Measurements from ENCODE around the gene WNT9A.

WNT9A gene

GRCh38 chr1:227894831-227895451 is 52.8 kb downstream of the WNT9A start:
- no peak for DNase-seq

DNA sequence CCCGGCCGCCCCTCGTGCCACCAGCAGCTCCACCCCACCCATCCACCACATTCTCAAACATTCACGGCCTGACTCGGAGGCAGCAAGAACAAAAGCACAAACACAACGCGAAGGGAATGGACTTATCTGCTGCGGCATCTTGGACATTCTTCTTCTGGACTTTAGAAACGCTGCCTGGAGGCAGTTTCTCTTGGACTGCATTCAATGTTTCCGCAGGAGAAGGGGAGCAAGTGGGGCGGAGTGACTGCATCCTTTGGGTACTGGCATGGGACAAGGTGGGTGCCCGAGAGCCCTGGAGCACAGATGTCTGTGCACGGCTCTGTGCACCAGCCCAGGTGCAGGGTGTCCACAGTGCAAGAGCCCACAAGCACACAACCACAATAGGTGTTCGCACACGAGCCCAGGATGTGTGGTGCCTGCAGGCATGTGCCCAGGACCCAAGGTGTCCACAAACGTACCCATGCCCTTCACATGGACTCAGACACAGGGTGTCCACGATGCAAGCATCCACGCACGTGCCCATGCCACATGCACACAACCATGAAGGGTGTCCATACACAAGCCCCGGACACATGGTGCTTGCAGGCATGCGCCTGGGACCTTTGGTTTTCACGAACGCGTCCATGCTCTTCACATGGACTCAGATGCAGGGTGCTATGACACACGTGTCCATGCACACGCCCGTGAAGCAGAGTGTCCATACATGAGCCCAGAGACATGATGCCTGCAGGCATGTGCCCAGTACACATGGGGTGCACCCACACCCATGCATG is 53.6 kb downstream of the WNT9A start:
- DNase-seq: no peak

DNA sequence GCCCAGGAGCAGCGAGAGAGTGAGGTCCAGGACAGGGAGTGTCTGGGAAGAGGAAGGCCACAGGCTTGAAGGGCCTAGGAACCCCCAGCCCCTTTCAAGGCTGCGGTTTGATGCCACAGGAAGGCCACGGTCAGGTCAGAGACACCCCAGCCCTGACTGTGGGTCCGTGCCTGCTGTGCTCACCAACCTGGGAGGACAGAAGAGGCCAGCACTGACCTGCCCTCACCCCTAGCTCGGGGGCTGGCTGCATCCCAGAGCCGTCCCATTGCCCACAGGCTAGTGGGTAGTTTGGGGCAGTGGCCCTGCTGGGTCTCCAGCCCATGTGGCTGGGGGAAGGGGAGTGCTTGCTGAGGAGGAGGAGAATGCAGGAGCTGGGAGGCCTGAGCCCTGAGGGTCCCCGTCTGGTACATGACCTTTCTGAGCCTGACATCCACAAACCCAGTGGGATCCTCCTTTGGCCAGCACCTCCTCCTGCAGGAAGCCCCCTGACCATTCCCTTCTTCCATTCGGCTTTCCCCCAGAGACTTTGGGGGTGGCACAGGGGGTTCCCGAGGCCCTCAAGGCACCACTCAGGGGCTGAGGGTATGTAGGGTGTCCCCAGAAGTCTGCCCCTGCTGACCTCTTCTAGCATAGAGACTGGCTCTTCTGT is 54.3 kb downstream of the WNT9A start:
- no peak for DNase-seq

- DNase-seq: no peak
Measured at GRCh38 chr1:227892489-227893299, 55.0 kb downstream of the WNT9A start.

- no peak for DNase-seq
Measured at GRCh38 chr1:227891955-227892488, 55.7 kb downstream of the WNT9A start.

GRCh38 chr1:227891223-227891954 is 56.3 kb downstream of the WNT9A start:
- no peak for DNase-seq

DNA sequence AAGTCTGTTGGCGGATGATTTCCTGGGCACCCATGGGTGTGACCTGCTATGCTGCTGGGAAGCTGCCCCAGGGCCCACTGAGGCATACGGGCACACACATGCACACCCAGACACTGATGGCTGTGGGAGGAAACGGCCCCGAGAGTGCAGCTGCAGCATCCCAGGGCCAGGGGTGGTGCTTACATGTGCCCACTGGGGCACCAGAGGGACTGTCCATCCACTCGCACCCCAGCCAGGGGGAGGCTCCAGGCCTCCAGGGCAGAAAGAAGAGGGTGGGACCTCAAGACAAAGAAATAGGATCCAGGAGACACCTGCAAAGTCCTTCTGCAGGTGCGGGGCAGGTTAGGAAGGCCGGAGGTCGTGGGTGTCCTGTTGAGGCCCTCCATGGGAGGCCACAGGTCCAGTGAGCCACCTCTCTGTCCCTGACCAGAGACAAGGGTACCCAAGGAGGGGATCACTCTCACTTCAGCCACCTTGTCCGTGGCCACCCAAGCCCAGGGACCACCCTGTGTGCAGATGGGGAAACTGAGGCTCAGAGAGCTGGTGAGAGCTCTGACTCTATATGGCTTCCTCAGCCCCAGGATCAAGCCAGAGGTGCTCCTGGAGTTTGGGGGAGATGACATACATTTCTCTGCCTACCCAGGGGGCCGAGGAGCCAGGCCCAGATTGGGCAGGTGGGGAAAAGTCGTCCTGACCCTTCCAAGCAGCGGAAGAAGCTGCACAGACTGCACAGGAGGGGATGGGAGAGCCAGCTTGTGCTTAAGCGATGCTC is 57.1 kb downstream of the WNT9A start:
- no peak for DNase-seq

DNA sequence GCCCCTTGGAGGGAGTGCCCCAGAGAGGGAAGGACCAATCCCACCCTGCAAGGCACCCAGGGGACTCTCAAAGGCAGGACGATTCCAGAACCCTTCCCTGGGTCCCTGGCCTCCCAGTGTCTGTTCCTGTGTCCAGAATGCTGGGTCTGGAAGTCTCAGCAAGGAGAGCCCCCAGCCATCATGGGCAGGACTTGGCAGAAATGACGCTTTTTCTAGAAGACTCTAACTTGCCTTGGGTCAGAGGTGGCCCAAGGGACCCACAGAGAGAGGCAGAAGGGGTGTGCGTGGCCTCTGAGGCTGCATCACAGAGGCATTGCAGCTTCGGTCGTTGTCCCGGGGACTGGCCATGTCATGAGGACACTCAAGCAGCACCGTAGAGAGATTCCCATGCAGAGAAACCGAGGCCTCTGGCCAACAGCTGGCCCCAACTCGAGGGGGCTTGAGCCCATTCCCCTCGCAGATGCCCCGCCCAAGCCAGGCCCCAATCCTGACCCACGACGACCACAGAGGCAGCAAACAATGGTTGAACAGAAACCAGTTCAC is 57.8 kb downstream of the WNT9A start:
- DNase-seq: no peak

- DNase-seq: no peak
Measured at GRCh38 chr1:227889047-227889862, 58.5 kb downstream of the WNT9A start.

DNA sequence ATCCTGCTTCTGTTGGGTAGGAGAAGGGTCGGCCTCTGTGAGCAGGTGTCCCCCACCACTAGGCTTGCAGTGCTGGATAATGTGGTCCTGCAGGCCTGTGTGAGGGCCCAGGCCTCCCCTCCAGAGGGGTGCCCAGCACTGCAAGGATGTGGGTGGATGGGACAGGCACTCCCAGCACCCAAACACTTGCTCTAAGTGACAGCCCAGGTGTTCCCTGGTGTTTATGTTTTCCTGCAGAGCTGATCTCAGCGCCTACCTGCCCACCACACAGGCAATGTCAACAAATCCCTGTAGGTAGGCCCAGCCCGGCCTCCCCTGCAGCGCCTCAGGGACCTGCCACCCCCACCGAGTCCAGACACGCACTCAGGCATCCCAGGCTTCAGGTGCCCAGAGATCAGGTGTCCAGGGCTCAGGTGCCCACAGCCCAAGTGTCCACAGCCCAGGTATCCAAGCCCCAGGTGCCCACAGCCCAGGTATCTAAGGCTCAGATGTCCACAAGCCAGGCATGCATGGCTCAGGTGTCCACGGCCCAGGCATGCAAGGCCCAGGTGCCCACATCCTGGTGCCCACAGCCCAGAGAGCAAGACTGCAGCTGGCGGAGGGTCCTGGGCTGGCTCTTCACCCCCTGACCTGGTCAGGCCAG is 59.2 kb downstream of the WNT9A start:
- DNase-seq: no peak

DNA sequence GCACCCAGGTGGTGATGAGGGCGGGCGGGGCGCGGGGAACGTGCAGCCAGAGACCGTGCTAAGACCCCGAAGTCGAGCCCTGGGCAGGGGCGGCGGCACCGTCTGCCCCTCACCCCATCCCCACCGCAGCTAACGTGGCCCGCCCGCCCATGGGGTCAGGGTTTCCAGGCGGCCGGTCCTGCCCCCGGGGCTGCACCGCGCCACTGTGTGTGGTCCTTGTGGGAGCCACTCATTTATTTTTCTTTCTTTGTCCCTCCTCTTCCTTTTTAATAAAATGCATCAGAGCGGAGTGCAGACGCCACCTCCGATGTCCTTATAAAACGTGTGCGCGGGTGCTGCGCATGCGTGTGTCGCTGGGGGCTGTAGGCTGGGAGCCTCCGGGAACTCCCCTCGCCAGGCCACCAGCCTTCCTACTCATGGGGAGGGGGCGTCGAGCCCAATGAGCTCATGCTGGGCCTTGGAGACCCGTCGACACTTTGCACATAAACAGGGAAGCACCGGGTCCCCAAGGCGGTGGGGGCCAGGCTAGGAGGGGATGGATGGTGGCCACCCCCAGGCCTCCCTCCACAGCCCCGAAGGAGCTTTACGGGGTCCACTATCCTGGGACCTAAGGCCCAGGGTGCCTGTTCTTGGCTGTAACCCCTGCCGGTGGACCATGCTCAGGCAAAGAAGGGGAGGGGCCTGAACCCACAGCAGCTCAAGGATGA is 59.9 kb downstream of the WNT9A start:
- DNase-seq: no peak

GRCh38 chr1:227886993-227887696 is 60.6 kb downstream of the WNT9A start:
- DNase-seq: no peak

DNA sequence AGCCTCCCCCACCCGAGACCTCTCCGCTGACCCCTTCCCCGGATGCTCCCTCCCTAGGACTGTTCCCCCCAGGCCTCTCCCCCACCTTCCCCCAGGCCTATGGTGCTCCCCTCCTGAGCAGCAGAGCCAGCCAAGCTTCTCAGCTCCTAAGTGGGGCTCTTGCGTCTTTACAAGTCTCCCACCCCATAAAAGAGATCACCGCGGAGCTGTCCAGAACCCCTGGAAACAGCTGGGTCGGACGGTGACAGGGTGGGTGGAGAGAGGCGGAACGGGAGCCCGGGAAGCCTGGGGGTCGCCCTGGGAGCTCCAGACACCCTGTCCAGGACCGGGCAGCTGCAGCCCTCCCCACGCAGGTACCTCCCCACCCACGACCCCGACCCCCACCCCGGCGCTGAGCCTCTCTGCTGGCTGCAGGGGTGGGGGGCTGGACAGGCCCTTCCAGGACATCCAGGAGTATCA is 61.2 kb downstream of the WNT9A start:
- no peak for DNase-seq

DNA sequence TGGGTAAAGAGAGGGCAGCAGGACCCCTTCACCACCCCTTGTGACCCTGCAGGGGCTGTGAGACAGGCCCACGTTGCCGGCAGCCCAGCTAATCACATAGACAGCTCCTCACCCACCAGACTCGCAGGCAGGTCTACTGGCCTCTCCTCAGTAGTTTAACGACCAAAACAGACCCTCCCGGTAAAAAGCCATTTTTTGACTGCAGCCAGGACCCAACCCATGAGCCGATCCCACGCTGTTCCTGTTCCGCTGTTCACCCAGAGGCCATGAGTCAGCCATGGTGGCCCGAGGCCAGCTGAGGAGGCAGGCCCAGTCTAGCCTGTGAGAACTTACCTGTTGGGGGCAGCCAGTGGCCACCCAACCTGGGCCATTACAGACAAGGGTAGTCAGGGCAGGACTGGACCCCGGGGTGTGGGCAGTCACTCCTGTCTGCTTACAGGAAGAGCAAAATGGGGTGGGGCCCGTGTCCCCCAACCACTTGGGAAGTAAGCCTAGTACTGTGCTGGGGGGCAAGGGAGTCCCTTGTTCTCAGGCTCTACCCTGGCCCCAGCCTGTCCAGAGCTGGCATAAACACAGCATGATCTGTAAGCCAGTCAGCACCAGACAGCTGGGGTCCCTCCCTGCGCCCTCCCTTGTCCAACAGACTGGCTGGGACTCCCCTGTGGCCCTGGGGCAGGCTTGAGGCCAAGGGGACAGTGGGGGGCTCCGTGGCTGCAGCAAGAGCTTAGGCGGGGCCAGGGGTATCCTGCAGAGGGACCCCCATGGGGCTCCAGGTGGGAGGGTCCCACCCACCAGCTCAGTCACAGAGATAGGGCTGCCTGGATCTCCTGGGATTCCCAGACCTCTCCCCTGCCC is 61.9 kb downstream of the WNT9A start:
- DNase-seq: no peak

- no peak for DNase-seq
Measured at GRCh38 chr1:227885135-227885647, 62.5 kb downstream of the WNT9A start.

- DNase-seq: no peak
Measured at GRCh38 chr1:227884370-227885134, 63.2 kb downstream of the WNT9A start.

All from NCI-H526 treated with DMSO at 0.1 percent for 48 hours (cell line).